Measurements from ENCODE around the gene KAT14.

GRCh38 chr20:18190338-18191233 is 52.9 kb downstream of the KAT14 start:
- TF ChIP-seq CSDC2 (CRISPR knock-in tag; IDR thresholded peaks at IDR 0.05) (no peak), PATZ1 (CRISPR knock-in tag; IDR thresholded peaks at IDR 0.05; ENCODE audit: borderline replicate concordance) (no peak), ZFP30 (CRISPR knock-in tag; IDR thresholded peaks at IDR 0.05) (no peak)
- TF ChIP-seq, protein P1, sequence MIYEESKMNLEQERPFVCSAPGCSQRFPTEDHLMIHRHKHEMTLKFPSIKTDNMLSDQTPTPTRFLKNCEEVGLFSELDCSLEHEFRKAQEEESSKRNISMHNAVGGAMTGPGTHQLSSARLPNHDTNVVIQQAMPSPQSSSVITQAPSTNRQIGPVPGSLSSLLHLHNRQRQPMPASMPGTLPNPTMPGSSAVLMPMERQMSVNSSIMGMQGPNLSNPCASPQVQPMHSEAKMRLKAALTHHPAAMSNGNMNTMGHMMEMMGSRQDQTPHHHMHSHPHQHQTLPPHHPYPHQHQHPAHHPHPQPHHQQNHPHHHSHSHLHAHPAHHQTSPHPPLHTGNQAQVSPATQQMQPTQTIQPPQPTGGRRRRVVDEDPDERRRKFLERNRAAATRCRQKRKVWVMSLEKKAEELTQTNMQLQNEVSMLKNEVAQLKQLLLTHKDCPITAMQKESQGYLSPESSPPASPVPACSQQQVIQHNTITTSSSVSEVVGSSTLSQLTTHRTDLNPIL (CRISPR knock-in tag; IDR thresholded peaks at IDR 0.05; ENCODE audit: low read depth) = no peak
- TF ChIP-seq, protein P2, sequence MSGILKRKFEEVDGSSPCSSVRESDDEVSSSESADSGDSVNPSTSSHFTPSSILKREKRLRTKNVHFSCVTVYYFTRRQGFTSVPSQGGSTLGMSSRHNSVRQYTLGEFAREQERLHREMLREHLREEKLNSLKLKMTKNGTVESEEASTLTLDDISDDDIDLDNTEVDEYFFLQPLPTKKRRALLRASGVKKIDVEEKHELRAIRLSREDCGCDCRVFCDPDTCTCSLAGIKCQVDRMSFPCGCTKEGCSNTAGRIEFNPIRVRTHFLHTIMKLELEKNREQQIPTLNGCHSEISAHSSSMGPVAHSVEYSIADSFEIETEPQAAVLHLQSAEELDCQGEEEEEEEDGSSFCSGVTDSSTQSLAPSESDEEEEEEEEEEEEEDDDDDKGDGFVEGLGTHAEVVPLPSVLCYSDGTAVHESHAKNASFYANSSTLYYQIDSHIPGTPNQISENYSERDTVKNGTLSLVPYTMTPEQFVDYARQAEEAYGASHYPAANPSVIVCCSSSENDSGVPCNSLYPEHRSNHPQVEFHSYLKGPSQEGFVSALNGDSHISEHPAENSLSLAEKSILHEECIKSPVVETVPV (CRISPR knock-in tag; IDR thresholded peaks at IDR 0.05) = no peak
